Kidney tubule cell (primary cell): ENCODE results near the gene NLRP9.

Experiments used
- DNase-seq: peaks from one replicate; pipeline ENCODE4 v3.0.0-alpha.2; 2018; ENCODE audit warnings: low spot score

NLRP9 gene

GRCh38 chr19:55687281-55688201 lies 50.7 kb downstream of the NLRP9 start:
- no peak for DNase-seq

- no peak for DNase-seq
Observed at GRCh38 chr19:55686311-55687050, 51.7 kb downstream of the NLRP9 start.

GRCh38 chr19:55685776-55686175 lies 52.4 kb downstream of the NLRP9 start:
- no peak for DNase-seq

- no peak for DNase-seq
Observed at GRCh38 chr19:55684946-55685681, 53.1 kb downstream of the NLRP9 start.

- DNase-seq, result peak; percentile 67
Observed at GRCh38 chr19:55683449-55684261, 54.5 kb downstream of the NLRP9 start.

- peak; percentile 76 for DNase-seq
Observed at GRCh38 chr19:55681131-55682092, 56.8 kb downstream of the NLRP9 start.

- DNase-seq, result no peak
Observed at GRCh38 chr19:55680339-55681130, 57.7 kb downstream of the NLRP9 start.

GRCh38 chr19:55679343-55680257 lies 58.6 kb downstream of the NLRP9 start:
- peak; percentile 84 for DNase-seq

- no peak for DNase-seq
Observed at GRCh38 chr19:55678121-55678671, 60.0 kb downstream of the NLRP9 start.

- DNase-seq, result no peak
Observed at GRCh38 chr19:55677572-55678028, 60.6 kb downstream of the NLRP9 start.

GRCh38 chr19:55676889-55677505 lies 61.2 kb downstream of the NLRP9 start:
- DNase-seq, result peak; percentile 63

GRCh38 chr19:55676383-55676782 lies 61.8 kb downstream of the NLRP9 start:
- peak; percentile 20 for DNase-seq

GRCh38 chr19:55675661-55676354 lies 62.4 kb downstream of the NLRP9 start:
- peak; percentile 6 for DNase-seq

- peak; percentile 97 for DNase-seq
Observed at GRCh38 chr19:55674841-55675660, 63.2 kb downstream of the NLRP9 start, which contains the start of gene EPN1. EPN1 (plus strand) TSS chr19:55675226; CDS start chr19:55678628, 3,402 bp downstream.

- DNase-seq, result no peak
Observed at GRCh38 chr19:55674459-55674840, 63.8 kb downstream of the NLRP9 start.

GRCh38 chr19:55673889-55674288 lies 64.3 kb downstream of the NLRP9 start:
- no peak for DNase-seq
